B cell (primary cell): ENCODE results near the gene BCL7C. TPM values are rescaled to one million over a fixed set of nuclear protein-coding genes. Genes with fewer than 3 reads are reported as not detected.

Experiments
- ATAC-seq: fragments of 200-7000 bp; cut with Tn5 transposase; one replicate; pipeline ENCODE4 v1.10.0; 2021; ENCODE audit warnings: low read depth, mild to moderate bottlenecking, moderate number of reproducible peaks, moderate library complexity
- CTCF ChIA-PET: fragments of 350-600 bp; sonication (Branson Sonifier 250); formaldehyde crosslinking; loops from one replicate; lab custom pipeline; 2021; ENCODE audit warnings: antibody characterized with exemption, inconsistent platforms; lab: Charles Lee
- POLR2A ChIA-PET: fragments of 350-600 bp; sonication (Branson Sonifier 250); formaldehyde crosslinking; loops from one replicate; lab custom pipeline; 2021; ENCODE audit warnings: antibody characterized with exemption; lab: Charles Lee
- DNase-seq: peaks from one replicate; pipeline ENCODE4 v3.0.0; 2013
- H2AFZ ChIP-seq: 2 replicates; pipeline ENCODE4 v1.6.1; 2012; ENCODE audit warnings: mild to moderate bottlenecking, low read depth, low read length; ENCODE audit not compliant: insufficient read depth, poor library complexity, severe bottlenecking
- H3K27ac ChIP-seq, 2 donors: 1 replicate in 1 of 2; 2 replicates in 1 of 2; pipeline ENCODE4 v1.5.1; 2012 to 2013; ENCODE audit warnings: low read length in 2 of 2, mild to moderate bottlenecking in 2 of 2, moderate library complexity in 1 of 2
- H3K27me3 ChIP-seq, 4 experiments: fragments of 200-600 bp in 1 of 4; sonication (generic) in 1 of 4; replicated peaks in 1 of 4; 1 replicate in 2 of 4; 2 replicates in 2 of 4; pipeline versions ENCODE4 v1.6.1 to v1.7.0; 2013 to 2016; ENCODE audit warnings: low read length in 3 of 4, mild to moderate bottlenecking in 2 of 4, mixed read lengths in 1 of 4, moderate library complexity in 1 of 4; ENCODE audit not compliant: insufficient read depth in 4 of 4, control insufficient read depth in 3 of 4; ENCODE audit errors: control extremely low read depth in 1 of 4
- H3K36me3 ChIP-seq, 2 experiments: replicated peaks in 1 of 2; 1 replicate in 1 of 2; 2 replicates in 1 of 2; pipeline versions ENCODE4 v1.6.1 to v1.7.1; 2013; ENCODE audit warnings: low read length in 1 of 2; ENCODE audit not compliant: insufficient read depth in 2 of 2, control insufficient read depth in 1 of 2; ENCODE audit errors: control extremely low read depth in 1 of 2, extremely low read depth in 1 of 2
- H3K4me1 ChIP-seq, 2 donors: fragments of 200-600 bp in 1 of 2; sonication (generic) in 1 of 2; 1 replicate in 1 of 2; 2 replicates in 1 of 2; pipeline versions ENCODE4 v1.5.1 to v1.6.1; 2013 to 2017; ENCODE audit warnings: low read length in 2 of 2; ENCODE audit not compliant: control insufficient read depth in 2 of 2, insufficient read depth in 2 of 2
- H3K4me2 ChIP-seq: replicated peaks from 2 replicates; pipeline ENCODE3; 2012; ENCODE audit warnings: mild to moderate bottlenecking, low read depth, low read length; ENCODE audit not compliant: poor library complexity, severe bottlenecking
- H3K4me3 ChIP-seq, 5 experiments: fragments of 200-600 bp in 1 of 5; sonication (generic) in 1 of 5; 1 replicate in 3 of 5; 2 replicates in 2 of 5; pipeline versions ENCODE4 v1.5.1 to v1.7.0; 2011 to 2016; ENCODE audit warnings: low read length in 4 of 5, mild to moderate bottlenecking in 4 of 5, low read depth in 2 of 5, control low read depth in 1 of 5, moderate library complexity in 1 of 5; ENCODE audit not compliant: insufficient read depth in 1 of 5; ENCODE audit errors: control extremely low read depth in 1 of 5, extremely low read depth in 1 of 5
- H3K79me2 ChIP-seq: fragments of 200-600 bp; sonication (generic); one replicate; pipeline ENCODE4 v1.6.0; 2016; ENCODE audit warnings: low read length; ENCODE audit not compliant: control insufficient read depth, insufficient read depth
- H3K9ac ChIP-seq: fragments of 200-600 bp; sonication (generic); 2 replicates; pipeline ENCODE4 v1.6.1; 2017; ENCODE audit warnings: mild to moderate bottlenecking, low read length, moderate library complexity
- H3K9me3 ChIP-seq, 3 donors: one replicate each; pipeline versions ENCODE4 v1.6.1 to v1.7.1; 2013; ENCODE audit warnings: low read length in 2 of 3; ENCODE audit not compliant: control insufficient read depth in 2 of 3, insufficient read depth in 1 of 3; ENCODE audit errors: control extremely low read depth in 1 of 3
- H4K20me1 ChIP-seq: 2 replicates; pipeline ENCODE4 v1.6.0; 2012; ENCODE audit warnings: mild to moderate bottlenecking, low read length; ENCODE audit not compliant: insufficient read depth, control insufficient read depth, poor library complexity, severe bottlenecking
- H3K27ac Mint-ChIP-seq: one replicate; pipeline ENCODE4 v1.8.0; 2021; ENCODE audit warnings: mixed read lengths
- H3K27me3 Mint-ChIP-seq: one replicate; pipeline ENCODE4 v1.8.0; 2021; ENCODE audit warnings: mixed read lengths
- H3K4me1 Mint-ChIP-seq: one replicate; pipeline ENCODE4 v1.8.0; 2021; ENCODE audit warnings: mixed read lengths
- H3K4me3 Mint-ChIP-seq: one replicate; pipeline ENCODE4 v1.8.0; 2021; ENCODE audit warnings: mixed read lengths
- H3K9me3 Mint-ChIP-seq: one replicate; pipeline ENCODE4 v1.8.0; 2022; ENCODE audit warnings: mixed read lengths; ENCODE audit not compliant: insufficient read depth
- CTCF ChIP-seq: fragments of 200-600 bp; IDR thresholded peaks from one replicate; pipeline ENCODE4 v1.8.0; 2022; ENCODE audit warnings: antibody characterized with exemption, mild to moderate bottlenecking
- EZH2 ChIP-seq: IDR thresholded peaks from 2 replicates; pipeline ENCODE4 v1.6.1; 2012; ENCODE audit warnings: borderline replicate concordance, low read depth, mild to moderate bottlenecking, moderate library complexity, low read length; ENCODE audit not compliant: insufficient read depth, poor library complexity, severe bottlenecking
- WGBS: methylation state at CpG from one replicate; pipeline ENCODE4 v1.1.5; 2013; ENCODE audit warnings: missing lambda C conversion rate; ENCODE audit not compliant: insufficient coverage; 5-methylcytosine and 5-hydroxymethylcytosine counted together
- intact Hi-C: fragments of 100-400 bp; cut with micrococcal nuclease; formaldehyde crosslinking; loops from one replicate; pipeline ENCODE4 v1.10.0; 2022
- polyA plus RNA-seq: library from polyadenylated mRNA; depleted of rRNA; stranded (reverse); fragments of >200 nt; gene quantifications from 2 replicates; pipeline ENCODE4 v1.2.3, GENCODE V29; 2012
- total RNA-seq, 2 donors: library from RNA; stranded (reverse); fragments of 120-200 nt in 1 of 2; gene quantifications; 1 replicate in 1 of 2; 2 replicates in 1 of 2; pipeline versions ENCODE4 v1.2.3 to v1.2.4, GENCODE V29; 2013 to 2022

Gene BCL7C
- total and polyA plus RNA-seq, 2 donors (not counting 1 experiment from before 2014, with no cell fraction given) = 17.1 to 30.5 TPM

- H3K4me3 Mint-ChIP-seq = no peak overlapping the region
- TF ChIP-seq CTCF (no peak), EZH2 (no peak)
- no peaks in the 10 kb centered on the region for H3K27me3 Mint-ChIP-seq
- H3K36me3 ChIP-seq = peaks cover 0 to 2% of the 10 kb centered on the region in 2 experiments
- peaks cover 10 to 16% of the 10 kb centered on the region in 2 donors for H3K4me1 ChIP-seq
- no peak overlapping the region for H3K27ac Mint-ChIP-seq
- intact Hi-C loops = loop anchor here (1.0 to 2.0 kb wide), 2 partner anchors 68 to 98 kb away; no protein-coding TSS in a partner anchor
- no peaks in the 10 kb centered on the region for H3K9me3 ChIP-seq
- H3K79me2 ChIP-seq = no peaks in the 10 kb centered on the region
- DNase-seq = no peak
- no peaks in the 10 kb centered on the region for H4K20me1 ChIP-seq
- peak overlapping the region; percentile 68 for H2AFZ ChIP-seq
- H3K4me3 ChIP-seq = no peak overlapping the region
- H3K27me3 ChIP-seq = no peaks in the 10 kb centered on the region
- H3K27ac ChIP-seq = no peak overlapping the region
- no peak for ATAC-seq
- H3K4me2 ChIP-seq = peak overlapping the region; percentile 65
- H3K9me3 Mint-ChIP-seq = no peaks in the 10 kb centered on the region
- peaks cover 17% of the 10 kb centered on the region for H3K4me1 Mint-ChIP-seq
- ChIA-PET POLR2A (interaction anchor here (0.8 to 1.1 kb wide), 2 partner anchors 40 to 180 kb away, joined by 3 read pairs; no protein-coding TSS in a partner anchor), CTCF (interaction anchor here (0.5 to 5.7 kb wide), 16 partner anchors 8 to 502 kb away, joined by 3 to 64 read pairs (median 6); partner anchors contain the start of gene HSD3B7)
- 97% methylated on average over 3 of the region's 4 CpGs for WGBS
- peak overlapping the region; percentile 1 for H3K9ac ChIP-seq
These were observed 48.5 kb upstream of the BCL7C start for GRCh38 chr16:30942426-30942806.

GRCh38 chr16:30941600-30942425 lies 47.9 kb upstream of the BCL7C start:
- ChIA-PET CTCF (interaction anchor here (0.5 to 5.7 kb wide), 22 partner anchors 8 to 860 kb away, joined by 3 to 64 read pairs (median 4); partner anchors contain the start of gene HSD3B7), POLR2A (interaction anchor here (0.6 to 1.1 kb wide), 4 partner anchors 16 to 179 kb away, joined by 3 to 6 read pairs (median 3); partner anchors contain the start of gene SETD1A)
- Histone ChIP-seq H3K27me3 (no peaks in the 10 kb centered on the region), H3K4me1 (peaks cover 11 to 19% of the 10 kb centered on the region in 2 donors), H2AFZ (peak overlapping the region; percentile 68), H3K4me2 (peak overlapping the region; percentile 65), H3K9me3 (no peaks in the 10 kb centered on the region), H3K9ac (peak overlapping the region; percentile 1), H3K36me3 (peaks cover 0 to 1% of the 10 kb centered on the region in 2 experiments), H4K20me1 (no peaks in the 10 kb centered on the region), H3K79me2 (no peaks in the 10 kb centered on the region), H3K27ac (no peak overlapping the region), H3K4me3 (peak overlapping the region in 2 of 5 experiments; percentile 16 to 23)
- H3K27me3 Mint-ChIP-seq = no peaks in the 10 kb centered on the region
- TF ChIP-seq CTCF = peak; percentile 88
- TF ChIP-seq EZH2 = no peak
- peaks cover 17% of the 10 kb centered on the region for H3K4me1 Mint-ChIP-seq
- H3K4me3 Mint-ChIP-seq = no peak overlapping the region
- H3K27ac Mint-ChIP-seq = peak overlapping the region; percentile 59
- WGBS = 24% methylated on average over 14 of the region's 15 CpGs
- ATAC-seq (peak; percentile 100), DNase-seq (peak; percentile 82)
- no peaks in the 10 kb centered on the region for H3K9me3 Mint-ChIP-seq
- intact Hi-C loops = loop anchor here (1.0 to 2.0 kb wide), 2 partner anchors 67 to 98 kb away; no protein-coding TSS in a partner anchor
